Measurements from ENCODE around the gene RAB15. TPM values are rescaled to one million over a fixed set of nuclear protein-coding genes. Genes with fewer than 3 reads are reported as not detected.

The RAB15 gene
- total RNA-seq, 4 donors from 2014 or later, result 2.5 to 10.0 (median 5.6) TPM

GRCh38 chr14:64968167-64968566 is 4.0 kb downstream of the RAB15 start:
- TF ChIP-seq POLR2A (IDR thresholded peaks at IDR 0.05) (no peak), POLR2AphosphoS5 (IDR thresholded peaks at IDR 0.05) (no peak), CTCF (IDR thresholded peaks at IDR 0.05) (no peak), EP300 (IDR thresholded peaks at IDR 0.05) (no peak)
- 75 to 81% methylated on average over 5 to 7 of the region's 7 CpGs for WGBS, 2 donors (ENCODE audit: low coverage in 1 of 2)
- Histone ChIP-seq H3K9me3 (no peaks in the 10 kb centered on the region), H3K27ac (no peak overlapping the region), H3K27me3 (no peaks in the 10 kb centered on the region), H3K36me3 (no peaks in the 10 kb centered on the region), H3K4me1 (peaks cover 0 to 17% (median 5%) of the 10 kb centered on the region in 3 donors), H3K4me3 (no peak overlapping the region)
- no peak for ATAC-seq

DNA sequence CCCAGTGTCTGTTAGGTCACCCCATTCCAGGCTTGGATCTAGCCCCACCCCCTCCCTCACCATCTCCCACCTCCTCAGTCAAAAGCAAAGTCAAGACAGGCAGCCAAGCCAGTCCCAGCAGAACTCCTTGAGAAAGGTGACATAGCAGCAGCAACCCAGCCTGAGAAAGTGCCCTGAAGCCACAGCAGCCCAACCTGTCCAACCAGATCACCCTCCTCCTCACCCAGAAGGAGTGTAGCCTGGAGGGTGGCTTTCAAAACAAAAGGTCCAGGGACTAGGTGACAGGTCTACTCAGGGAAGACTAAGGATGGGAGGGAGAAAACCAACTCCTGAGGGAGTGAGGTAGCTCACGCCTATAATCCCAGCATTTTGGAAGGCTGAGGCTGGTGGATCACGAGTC is 5.2 kb downstream of the RAB15 start:
- no peak for ATAC-seq
- Histone ChIP-seq H3K4me3 (no peak overlapping the region), H3K36me3 (no peaks in the 10 kb centered on the region), H3K4me1 (peaks cover 0 to 11% (median 5%) of the 10 kb centered on the region in 3 donors), H3K27me3 (no peaks in the 10 kb centered on the region), H3K9me3 (no peaks in the 10 kb centered on the region), H3K27ac (no peak overlapping the region)
- WGBS, 2 donors (ENCODE audit: low coverage in 1 of 2), result 60 to 93% methylated on average over 2 of the region's 2 CpGs
- no peak for TF ChIP-seq CTCF (IDR thresholded peaks at IDR 0.05)
- TF ChIP-seq POLR2AphosphoS5 (IDR thresholded peaks at IDR 0.05), result no peak
- no peak for TF ChIP-seq EP300 (IDR thresholded peaks at IDR 0.05)

GRCh38 chr14:64965356-64966000 is 6.7 kb downstream of the RAB15 start:
- Histone ChIP-seq H3K36me3 (no peaks in the 10 kb centered on the region), H3K27me3 (no peaks in the 10 kb centered on the region), H3K9me3 (no peaks in the 10 kb centered on the region), H3K4me3 (no peak overlapping the region), H3K4me1 (no peaks in the 10 kb centered on the region), H3K27ac (no peak overlapping the region)
- WGBS, 2 donors (ENCODE audit: low coverage in 1 of 2), result 90 to 92% methylated on average over 10 to 12 of the region's 15 CpGs
- ATAC-seq, result no peak
- TF ChIP-seq POLR2A (IDR thresholded peaks at IDR 0.05), result no peak
- TF ChIP-seq EP300 (IDR thresholded peaks at IDR 0.05), result no peak
- no peak for TF ChIP-seq POLR2AphosphoS5 (IDR thresholded peaks at IDR 0.05)
- TF ChIP-seq CTCF (IDR thresholded peaks at IDR 0.05), result no peak

DNA sequence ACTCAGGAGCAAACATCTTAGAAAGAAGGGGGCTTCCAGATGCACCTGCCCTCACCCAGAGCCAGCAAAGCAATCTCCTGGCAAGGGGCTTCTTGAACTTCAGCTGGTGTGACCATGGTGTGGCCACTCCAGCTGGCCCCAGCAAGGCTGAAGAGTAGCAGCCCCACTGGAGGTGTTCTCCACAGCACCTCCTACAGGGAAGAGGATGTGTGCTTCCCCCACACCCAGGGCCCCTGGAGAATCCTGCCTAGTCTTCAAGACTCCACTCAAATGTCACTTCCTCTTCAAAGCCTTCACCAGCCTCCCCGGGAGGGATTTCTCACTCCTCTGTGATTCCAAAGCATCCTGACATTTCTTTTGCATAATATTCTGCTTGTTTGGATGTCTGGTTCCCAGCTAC is 8.5 kb downstream of the RAB15 start:
- no peaks in the 10 kb centered on the region for H3K9me3 ChIP-seq

More for the DNA sequence above, 8.5 kb downstream of the RAB15 start:
- no peak for TF ChIP-seq POLR2A (IDR thresholded peaks at IDR 0.05)
- TF ChIP-seq CTCF (IDR thresholded peaks at IDR 0.05), result no peak
- no peak for TF ChIP-seq POLR2AphosphoS5 (IDR thresholded peaks at IDR 0.05)
- TF ChIP-seq EP300 (IDR thresholded peaks at IDR 0.05), result no peak
- no peak overlapping the region for H3K4me3 ChIP-seq
- no peaks in the 10 kb centered on the region for H3K4me1 ChIP-seq
- H3K36me3 ChIP-seq, result no peaks in the 10 kb centered on the region
- no peaks in the 10 kb centered on the region for H3K27me3 ChIP-seq
- ATAC-seq, result no peak
- 60% methylated on average over 1 of the region's 1 CpG; no CpG with 5 or more reads in 1 of the 2 donors for WGBS, 2 donors (ENCODE audit: low coverage in 1 of 2)
- no peak overlapping the region for H3K27ac ChIP-seq

Data from gastroesophageal sphincter (tissue), 4 donors.